Fibroblast of lung (primary cell): ENCODE data around the gene RGS21.

Source experiments
- EZH2 ChIP-seq: IDR thresholded peaks from 2 replicates; pipeline ENCODE4 v1.5.1; 2012; ENCODE audit warnings: low read length, control low read depth, mild to moderate bottlenecking; ENCODE audit errors: missing control alignments
- TF ChIP-seq, protein P1 (sequence below), 2 donors: IDR thresholded peaks in 1 of 2; conservative IDR thresholded peaks in 1 of 2; 1 replicate in 1 of 2; 2 replicates in 1 of 2; pipeline ENCODE4 v1.5.1; 2011 to 2012; ENCODE audit warnings: low read length in 2 of 2, control low read depth in 1 of 2, inconsistent platforms in 1 of 2, low read depth in 1 of 2, mild to moderate bottlenecking in 1 of 2

DNA sequence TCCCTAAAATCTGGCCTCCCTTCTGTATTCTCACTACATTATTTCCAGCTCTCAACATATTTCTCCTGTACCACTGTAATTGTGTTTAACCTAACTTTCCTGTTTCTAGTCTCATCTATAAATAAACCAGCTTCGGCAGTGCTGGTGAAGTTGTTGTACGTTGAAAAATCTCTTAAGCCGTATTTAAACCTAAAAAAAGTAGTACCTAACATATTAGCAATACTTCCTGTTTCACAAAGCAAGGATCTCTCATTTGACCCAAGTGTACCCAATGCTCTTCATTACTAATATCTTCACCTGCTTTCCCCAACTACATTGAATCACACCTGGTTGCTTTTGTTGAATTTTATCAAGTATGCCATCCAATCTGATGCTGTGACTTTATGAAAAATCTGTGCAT is 42.2 kb upstream of the RGS21 start:
- TF ChIP-seq, protein P1, sequence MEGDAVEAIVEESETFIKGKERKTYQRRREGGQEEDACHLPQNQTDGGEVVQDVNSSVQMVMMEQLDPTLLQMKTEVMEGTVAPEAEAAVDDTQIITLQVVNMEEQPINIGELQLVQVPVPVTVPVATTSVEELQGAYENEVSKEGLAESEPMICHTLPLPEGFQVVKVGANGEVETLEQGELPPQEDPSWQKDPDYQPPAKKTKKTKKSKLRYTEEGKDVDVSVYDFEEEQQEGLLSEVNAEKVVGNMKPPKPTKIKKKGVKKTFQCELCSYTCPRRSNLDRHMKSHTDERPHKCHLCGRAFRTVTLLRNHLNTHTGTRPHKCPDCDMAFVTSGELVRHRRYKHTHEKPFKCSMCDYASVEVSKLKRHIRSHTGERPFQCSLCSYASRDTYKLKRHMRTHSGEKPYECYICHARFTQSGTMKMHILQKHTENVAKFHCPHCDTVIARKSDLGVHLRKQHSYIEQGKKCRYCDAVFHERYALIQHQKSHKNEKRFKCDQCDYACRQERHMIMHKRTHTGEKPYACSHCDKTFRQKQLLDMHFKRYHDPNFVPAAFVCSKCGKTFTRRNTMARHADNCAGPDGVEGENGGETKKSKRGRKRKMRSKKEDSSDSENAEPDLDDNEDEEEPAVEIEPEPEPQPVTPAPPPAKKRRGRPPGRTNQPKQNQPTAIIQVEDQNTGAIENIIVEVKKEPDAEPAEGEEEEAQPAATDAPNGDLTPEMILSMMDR (conservative IDR thresholded peaks at IDR 0.05 in 1 of 2, IDR thresholded peaks at IDR 0.05 in 1 of 2; ENCODE audit: low read depth in 1 of 2, low read length in 2 of 2), result no peak
- TF ChIP-seq EZH2, result no peak
